ENCODE measurements around the gene FAM83B. TPM values are rescaled to one million over a fixed set of nuclear protein-coding genes. Genes with fewer than 3 reads are reported as not detected.

Gene FAM83B
- total RNA-seq, 1 experiment from 2014 or later: 5.7 TPM

DNA sequence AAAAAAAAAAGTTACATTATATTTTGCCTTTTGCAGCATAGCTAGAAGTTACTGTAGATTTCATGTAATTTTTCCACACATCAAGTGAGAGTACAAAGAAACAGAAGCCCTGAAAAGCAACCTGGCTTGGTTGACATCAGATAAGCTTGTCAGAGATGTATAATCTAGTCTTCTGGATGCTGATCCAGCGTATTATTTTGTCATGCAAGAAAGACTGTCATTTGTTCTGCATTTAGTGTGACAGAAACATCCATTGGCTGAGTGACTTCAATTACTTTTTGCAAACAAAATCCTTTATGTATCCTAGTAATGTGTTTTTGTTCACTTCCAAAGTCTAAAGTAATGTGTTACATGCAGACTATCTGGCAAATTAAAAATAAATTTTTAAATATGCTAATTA lies 75.3 kb downstream of the FAM83B start:
- TF ChIP-seq, protein P1, sequence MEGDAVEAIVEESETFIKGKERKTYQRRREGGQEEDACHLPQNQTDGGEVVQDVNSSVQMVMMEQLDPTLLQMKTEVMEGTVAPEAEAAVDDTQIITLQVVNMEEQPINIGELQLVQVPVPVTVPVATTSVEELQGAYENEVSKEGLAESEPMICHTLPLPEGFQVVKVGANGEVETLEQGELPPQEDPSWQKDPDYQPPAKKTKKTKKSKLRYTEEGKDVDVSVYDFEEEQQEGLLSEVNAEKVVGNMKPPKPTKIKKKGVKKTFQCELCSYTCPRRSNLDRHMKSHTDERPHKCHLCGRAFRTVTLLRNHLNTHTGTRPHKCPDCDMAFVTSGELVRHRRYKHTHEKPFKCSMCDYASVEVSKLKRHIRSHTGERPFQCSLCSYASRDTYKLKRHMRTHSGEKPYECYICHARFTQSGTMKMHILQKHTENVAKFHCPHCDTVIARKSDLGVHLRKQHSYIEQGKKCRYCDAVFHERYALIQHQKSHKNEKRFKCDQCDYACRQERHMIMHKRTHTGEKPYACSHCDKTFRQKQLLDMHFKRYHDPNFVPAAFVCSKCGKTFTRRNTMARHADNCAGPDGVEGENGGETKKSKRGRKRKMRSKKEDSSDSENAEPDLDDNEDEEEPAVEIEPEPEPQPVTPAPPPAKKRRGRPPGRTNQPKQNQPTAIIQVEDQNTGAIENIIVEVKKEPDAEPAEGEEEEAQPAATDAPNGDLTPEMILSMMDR (conservative IDR thresholded peaks at IDR 0.05): no peak

More for the DNA sequence above, 75.3 kb downstream of the FAM83B start:
- Mint-ChIP-seq H3K4me1 (peaks cover 8 to 9% of the 10 kb centered on the region in 2 experiments), H3K27ac (no peak overlapping the region), H3K27me3 (ENCODE audit: low read depth) (no peaks in the 10 kb centered on the region), H3K9me3 (no peaks in the 10 kb centered on the region), H3K4me3 (no peak overlapping the region), H3K36me3 (ENCODE audit: insufficient read depth in 1 of 3, low read depth in 3 of 3) (no peaks in the 10 kb centered on the region)
- H2BK5ac ChIP-seq (ENCODE audit: insufficient read length, low read length): no peak overlapping the region
- no peaks in the 10 kb centered on the region for H3K4me1 ChIP-seq (ENCODE audit: insufficient read depth, low read length)
- H3K27ac ChIP-seq (ENCODE audit: insufficient read length, low read depth, low read length): no peak overlapping the region
- H2AFZ ChIP-seq (ENCODE audit: low read length): no peak overlapping the region
- no peaks in the 10 kb centered on the region for H4K20me1 ChIP-seq (ENCODE audit: control insufficient read depth, insufficient read depth, insufficient read length)
- H4K8ac ChIP-seq (replicated peaks; ENCODE audit: insufficient read length, low read depth, low read length): no peak overlapping the region
- H2AK5ac ChIP-seq (ENCODE audit: insufficient read length, low read length): no peak overlapping the region
- no peak overlapping the region for H2BK15ac ChIP-seq (ENCODE audit: low read depth, low read length)
- no peak overlapping the region for H4K91ac ChIP-seq (ENCODE audit: insufficient read length, low read depth, low read length)
- WGBS (ENCODE audit: extremely low coverage, insufficient read length, low lambda C conversion rate): no CpG with 5 or more reads among the region's 1 CpG
- no peak overlapping the region for H2BK120ac ChIP-seq (ENCODE audit: low read depth, low read length, poor library complexity, severe bottlenecking)
- H3K23me2 ChIP-seq (ENCODE audit: insufficient read length, low read depth, low read length, poor library complexity, severe bottlenecking): no peaks in the 10 kb centered on the region
- H3K79me1 ChIP-seq (ENCODE audit: insufficient read depth, low read depth, low read length, poor library complexity, severe bottlenecking): no peaks in the 10 kb centered on the region
- H3K18ac ChIP-seq (ENCODE audit: insufficient read length, low read depth, low read length): no peak overlapping the region
- H2BK12ac ChIP-seq (ENCODE audit: insufficient read length, low read depth, low read length): no peak overlapping the region
- H3K14ac ChIP-seq (ENCODE audit: insufficient read depth, low read length): no peak overlapping the region
- H3K56ac ChIP-seq (ENCODE audit: insufficient read length, low read depth, low read length): no peak overlapping the region
- H3T11ph ChIP-seq (ENCODE audit: low read length): no peak overlapping the region
- H3K27me3 ChIP-seq (ENCODE audit: insufficient read depth, low read length): no peaks in the 10 kb centered on the region
- no peak overlapping the region for H3K4ac ChIP-seq (ENCODE audit: low read depth, low read length)
- H3K9me3 ChIP-seq (ENCODE audit: control insufficient read depth, low read depth, low read length): no peaks in the 10 kb centered on the region
- no peak for DNase-seq
- H3K79me2 ChIP-seq (ENCODE audit: insufficient read depth, low read length): no peaks in the 10 kb centered on the region
- no peak overlapping the region for H2BK20ac ChIP-seq (ENCODE audit: low read depth, low read length, poor library complexity, severe bottlenecking)
- H4K5ac ChIP-seq (ENCODE audit: insufficient read length, low read depth, low read length): no peak overlapping the region
- H3K9ac ChIP-seq (ENCODE audit: extremely low read depth, insufficient read length, low read length): no peak overlapping the region
- no peak overlapping the region for H3K23ac ChIP-seq (ENCODE audit: insufficient read length, low read depth, low read length)
- no peak overlapping the region for H3K4me2 ChIP-seq (ENCODE audit: insufficient read depth, insufficient read length, low read length)

Measured in H9 (cell line).